ENCODE measurements around the gene RBMXL2.

RBMXL2 gene

DNA sequence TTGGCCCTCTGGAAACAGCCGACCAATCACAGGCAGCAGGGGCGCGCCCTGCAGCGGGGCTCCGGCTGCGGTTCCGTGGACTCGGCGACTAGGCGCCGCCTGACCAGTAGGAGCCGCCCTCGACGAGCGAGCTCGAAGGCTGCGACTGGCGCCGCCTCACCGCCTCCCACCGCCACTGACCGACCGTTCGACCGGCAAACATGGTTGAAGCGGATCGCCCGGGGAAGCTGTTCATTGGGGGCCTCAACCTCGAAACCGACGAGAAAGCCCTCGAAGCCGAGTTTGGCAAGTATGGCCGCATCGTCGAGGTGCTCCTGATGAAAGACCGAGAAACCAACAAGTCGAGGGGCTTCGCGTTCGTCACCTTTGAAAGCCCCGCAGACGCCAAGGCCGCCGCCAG is at the start of gene RBMXL2:
TSS of gene RBMXL2 (plus strand) at position 78 of the 400 bp plus-strand sequence. CDS start at position 201, 123 bp downstream.
- TF ChIP-seq CTCF (IDR thresholded peaks at IDR 0.05; ENCODE audit: insufficient read depth, low read depth, low read length, missing control alignments): no peak
- H3K4me3 ChIP-seq (ENCODE audit: low read depth, low read length): no peak within 1 kb of the TSS
- no peak for DNase-seq (ENCODE audit: low read depth)

GRCh38 chr11:7046474-7047175 is 42.2 kb upstream of the RBMXL2 start:
- H3K4me3 ChIP-seq (ENCODE audit: low read depth, low read length): no peak overlapping the region
- no peak for DNase-seq (ENCODE audit: low read depth)
- TF ChIP-seq CTCF (IDR thresholded peaks at IDR 0.05; ENCODE audit: insufficient read depth, low read depth, low read length, missing control alignments): no peak

DNA sequence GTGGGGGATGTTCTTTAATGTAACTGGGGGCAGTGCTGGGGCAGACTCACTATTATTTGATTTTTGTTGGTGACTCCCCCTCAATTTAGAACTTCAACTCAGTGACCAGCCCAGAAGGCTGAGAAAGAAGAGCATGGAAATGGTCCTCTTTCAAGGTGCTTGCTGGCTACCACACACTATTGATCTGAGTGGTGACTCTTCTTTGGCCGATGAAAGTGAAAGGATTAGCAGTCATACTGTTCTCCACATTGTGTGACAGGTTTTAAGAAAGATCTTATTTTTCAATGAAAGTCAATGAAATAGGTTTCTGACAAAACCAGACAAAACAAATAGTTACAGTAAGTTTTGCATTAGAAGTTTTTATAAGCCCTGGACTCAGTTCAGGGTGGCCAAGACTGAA is 38.6 kb upstream of the RBMXL2 start:
- TF ChIP-seq CTCF (IDR thresholded peaks at IDR 0.05; ENCODE audit: insufficient read depth, low read depth, low read length, missing control alignments): no peak
- no peak overlapping the region for H3K4me3 ChIP-seq (ENCODE audit: low read depth, low read length)
- peak; percentile 50 for DNase-seq (ENCODE audit: low read depth)

GRCh38 chr11:7056828-7057513 is 31.8 kb upstream of the RBMXL2 start:
- H3K4me3 ChIP-seq (ENCODE audit: low read depth, low read length): no peak overlapping the region
- no peak for TF ChIP-seq CTCF (IDR thresholded peaks at IDR 0.05; ENCODE audit: insufficient read depth, low read depth, low read length, missing control alignments)
- peak; percentile 17 for DNase-seq (ENCODE audit: low read depth)

DNA sequence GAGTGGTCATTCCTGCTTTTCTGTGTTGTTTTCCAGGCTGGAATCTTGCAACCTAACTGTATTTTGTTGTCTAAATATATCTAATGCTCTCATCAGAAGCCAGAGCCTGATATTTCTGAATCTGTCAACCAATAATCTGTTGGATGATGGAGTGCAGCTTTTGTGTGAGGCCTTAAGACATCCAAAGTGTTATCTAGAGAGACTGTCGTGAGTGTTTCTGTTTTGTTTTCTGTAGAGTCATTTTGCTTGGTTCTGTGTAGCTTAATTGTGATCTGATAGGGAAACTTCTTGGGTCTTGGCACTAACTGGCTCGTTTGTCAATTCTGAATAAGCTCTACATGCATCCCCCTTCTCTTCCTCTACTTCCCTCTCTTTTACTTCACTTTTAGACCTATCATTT is 31.2 kb upstream of the RBMXL2 start:
- no peak for TF ChIP-seq CTCF (IDR thresholded peaks at IDR 0.05; ENCODE audit: insufficient read depth, low read depth, low read length, missing control alignments)
- no peak overlapping the region for H3K4me3 ChIP-seq (ENCODE audit: low read depth, low read length)
- DNase-seq (ENCODE audit: low read depth): no peak

- no peak for DNase-seq (ENCODE audit: low read depth)
- TF ChIP-seq CTCF (IDR thresholded peaks at IDR 0.05; ENCODE audit: insufficient read depth, low read depth, low read length, missing control alignments): no peak
- H3K4me3 ChIP-seq (ENCODE audit: low read depth, low read length): no peak overlapping the region
Observed at GRCh38 chr11:7060868-7061267, 27.9 kb upstream of the RBMXL2 start.
